ENCODE data around the gene AADAC.
"Not testable (repeated sequence)": the region's sequence is repeated elsewhere in the genome, so short reads cannot be mapped to it uniquely, and the experiment has no call there.

Gene AADAC

GRCh38 chr3:151863611-151864010 lies 49.7 kb downstream of the AADAC start:
- no peak for DNase-seq

- DNase-seq = no peak
Measured at GRCh38 chr3:151864423-151865101, 50.6 kb downstream of the AADAC start.

- no peak for DNase-seq
Measured at GRCh38 chr3:151866711-151867410, 52.9 kb downstream of the AADAC start.

- DNase-seq = no peak
Measured at GRCh38 chr3:151867666-151868065, 53.8 kb downstream of the AADAC start.

GRCh38 chr3:151869181-151869580 lies 55.3 kb downstream of the AADAC start:
- no peak for DNase-seq

GRCh38 chr3:151871639-151872468 lies 57.9 kb downstream of the AADAC start:
- no peak for DNase-seq

GRCh38 chr3:151873398-151873797 lies 59.5 kb downstream of the AADAC start, which contains the start of gene SUCNR1:
TSS of gene SUCNR1 (plus strand) at chr3:151873643. CDS start at chr3:151879893, 6,250 bp downstream.
- no peak for DNase-seq

GRCh38 chr3:151874079-151874478 lies 60.2 kb downstream of the AADAC start:
- DNase-seq = not testable (repeated sequence)

- no peak for DNase-seq
Measured at GRCh38 chr3:151875759-151876158, 61.8 kb downstream of the AADAC start.

- DNase-seq = no peak
Measured at GRCh38 chr3:151877269-151877668, 63.4 kb downstream of the AADAC start.
